Effector CD8-positive, alpha-beta T cell (primary cell): ENCODE measurements around the gene UBXN10.
"Not testable (repeated sequence)": the region's sequence is repeated elsewhere in the genome, so short reads cannot be mapped to it uniquely, and the experiment has no call there.

Experiments used
- DNase-seq: peaks from one replicate; lab custom pipeline; 2025; lab: John Stamatoyannopoulos, UW

The UBXN10 gene

DNA sequence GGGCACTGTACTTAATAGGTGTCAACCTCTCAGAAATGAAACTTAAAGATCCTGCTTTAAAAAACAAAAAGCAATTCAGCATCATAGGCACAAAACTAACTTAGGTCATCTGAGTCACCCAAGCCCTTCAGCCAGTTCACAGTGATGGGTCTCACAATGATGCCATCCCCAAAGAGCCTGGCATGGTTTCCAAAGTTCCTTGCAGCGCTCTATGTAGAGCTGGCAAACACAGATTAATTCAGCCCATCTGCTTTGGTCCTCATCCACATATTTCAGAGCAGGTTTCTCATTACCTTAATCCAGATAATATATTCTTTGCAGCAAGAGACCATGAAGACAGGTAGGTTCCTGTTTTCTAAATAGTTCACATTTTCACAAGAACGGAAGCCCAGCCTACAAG, 15.1 kb downstream of the UBXN10 start:
- no peak for DNase-seq

- no peak for DNase-seq
Observed at GRCh38 chr1:20202166-20202565, 16.3 kb downstream of the UBXN10 start.

DNA sequence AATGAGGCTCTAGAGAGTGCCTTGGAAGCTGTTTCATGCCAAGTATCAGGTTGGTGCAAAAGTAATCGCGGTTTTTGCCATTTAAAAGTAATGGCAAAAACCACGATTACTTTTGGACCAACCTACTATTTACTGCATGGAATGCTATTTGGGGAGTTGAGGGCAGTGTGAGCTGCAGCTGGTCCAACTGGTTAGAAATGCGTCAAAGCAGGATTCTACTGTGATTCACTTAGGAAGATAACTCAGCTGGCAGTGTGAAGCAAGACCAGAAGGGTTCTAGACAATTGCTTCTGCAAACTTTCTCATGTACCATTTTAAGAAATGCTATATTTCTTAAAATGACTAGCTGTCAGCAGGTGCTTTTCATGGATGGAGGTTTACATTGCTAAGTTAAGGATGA, 21.6 kb downstream of the UBXN10 start:
- DNase-seq = no peak

DNA sequence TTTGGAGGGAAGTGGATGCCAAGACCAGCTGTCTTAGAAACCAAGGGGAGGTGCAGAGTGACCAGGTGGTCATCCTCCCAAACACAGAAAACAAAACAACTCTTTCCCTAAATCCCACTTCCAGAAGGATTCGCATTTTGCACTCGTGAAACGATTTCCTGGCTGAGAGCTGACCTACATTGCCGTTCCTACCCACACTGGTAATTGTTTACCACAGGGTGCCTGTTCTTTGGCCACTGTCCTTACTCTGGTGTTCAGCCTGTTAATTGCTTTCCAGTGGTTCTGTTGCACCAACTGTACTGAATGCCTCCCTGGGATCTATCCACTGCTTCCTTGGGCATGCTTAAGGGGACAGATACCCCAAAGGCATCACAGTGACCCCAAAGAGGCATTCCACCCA, 23.6 kb downstream of the UBXN10 start:
- no peak for DNase-seq

DNA sequence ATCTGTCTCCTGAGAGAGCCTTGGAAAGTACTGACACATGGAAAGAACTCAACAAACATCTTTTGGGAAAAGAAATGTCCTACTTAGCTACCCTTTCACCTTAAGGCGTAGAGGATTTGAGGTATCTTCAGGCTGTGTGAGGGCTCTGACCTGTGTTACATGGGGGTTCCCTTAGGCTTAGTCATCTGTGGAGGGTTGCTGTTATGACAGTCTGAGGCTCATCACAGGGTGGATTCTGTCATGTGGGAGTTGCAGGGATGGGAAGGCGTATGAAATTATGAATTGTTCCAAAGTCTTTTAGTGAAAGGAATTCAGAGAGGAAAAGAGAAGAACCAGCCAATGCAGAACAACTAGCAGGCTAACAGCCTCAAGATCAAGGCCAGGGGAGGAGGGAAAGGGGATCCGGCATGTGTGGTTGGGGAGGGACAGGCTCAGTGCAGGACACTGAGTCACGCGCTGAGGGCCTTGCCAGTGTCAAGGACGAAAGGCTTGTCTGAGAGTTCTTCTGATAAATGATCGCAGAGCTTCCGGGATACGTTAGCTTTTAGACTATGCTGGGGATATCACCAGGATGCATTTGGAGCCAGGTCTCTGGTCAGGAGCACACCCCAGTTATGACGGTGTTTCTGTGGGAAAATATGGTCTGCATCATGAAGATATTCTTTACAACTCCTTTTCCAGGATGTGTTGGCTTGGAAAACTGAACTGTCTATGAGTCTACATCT, 25.0 kb downstream of the UBXN10 start:
- no peak for DNase-seq

DNA sequence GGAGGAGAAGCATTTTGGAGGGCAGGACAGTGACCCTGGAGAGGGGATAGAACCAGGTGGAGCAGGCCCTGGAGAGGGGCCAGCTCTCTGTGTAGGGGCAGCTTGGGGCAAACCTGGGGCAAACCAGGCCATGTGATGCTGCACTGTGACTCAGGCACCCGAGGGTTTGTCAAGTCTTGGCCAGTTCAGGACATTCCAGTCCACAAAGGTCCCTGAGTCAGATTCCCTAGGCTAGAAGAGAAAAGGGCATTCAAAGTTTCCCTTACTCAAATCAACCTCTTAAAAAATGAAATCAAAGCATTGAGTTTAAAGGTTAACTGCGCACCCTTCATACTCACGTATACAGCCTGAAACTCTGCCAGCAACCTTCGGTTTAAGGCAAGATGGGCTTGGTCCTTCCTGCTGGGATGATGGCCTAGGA, 25.6 kb downstream of the UBXN10 start:
- DNase-seq = no peak

DNA sequence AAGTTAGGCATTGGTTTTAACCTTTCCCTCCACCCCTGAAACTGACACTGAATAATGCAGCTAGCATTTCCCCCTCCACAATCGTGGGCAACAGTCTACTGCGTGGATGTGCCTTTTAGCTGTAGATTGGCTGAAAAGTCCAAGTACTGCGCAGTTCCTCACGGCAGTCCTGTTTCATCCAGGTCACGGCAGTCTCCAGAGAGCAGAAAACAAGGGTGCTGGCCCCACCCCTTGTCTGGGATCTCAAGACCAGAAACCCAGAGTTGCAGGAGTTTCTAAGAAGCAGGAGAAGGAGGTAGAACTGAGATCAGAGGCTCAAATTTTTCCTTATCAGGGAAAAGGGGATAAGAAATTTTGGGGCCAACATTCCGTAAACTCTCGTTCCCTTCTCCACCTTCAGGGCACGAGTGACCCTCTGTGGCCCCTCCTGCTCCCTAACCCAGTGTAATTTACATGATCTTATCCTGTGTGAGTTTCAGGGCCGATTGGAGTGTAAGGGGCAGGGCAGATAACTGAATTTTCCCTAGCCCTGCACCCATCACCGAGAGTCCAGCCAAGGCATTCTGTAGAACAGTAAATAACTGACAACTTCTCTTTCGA, 26.3 kb downstream of the UBXN10 start:
- no peak for DNase-seq

GRCh38 chr1:20212685-20213331, 26.9 kb downstream of the UBXN10 start:
- peak; percentile 21 for DNase-seq

DNA sequence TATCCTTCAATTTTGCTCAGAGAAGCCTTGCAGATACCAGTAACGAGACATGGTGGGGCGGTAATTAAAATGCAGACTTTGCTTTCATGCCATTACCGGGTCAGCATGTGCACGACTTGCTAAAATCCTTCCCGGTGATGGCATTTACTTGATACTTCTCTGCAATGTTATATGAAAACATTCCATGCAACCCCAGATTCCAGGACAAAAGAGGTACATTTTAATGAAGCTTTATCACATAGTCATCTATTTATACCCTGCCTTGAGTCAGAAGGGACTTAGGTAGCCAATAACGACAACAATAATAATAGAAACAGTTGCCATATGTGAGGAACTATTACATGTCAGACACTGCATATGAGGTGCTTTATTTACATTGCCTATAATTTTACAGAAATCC, 29.8 kb downstream of the UBXN10 start:
- no peak for DNase-seq

DNA sequence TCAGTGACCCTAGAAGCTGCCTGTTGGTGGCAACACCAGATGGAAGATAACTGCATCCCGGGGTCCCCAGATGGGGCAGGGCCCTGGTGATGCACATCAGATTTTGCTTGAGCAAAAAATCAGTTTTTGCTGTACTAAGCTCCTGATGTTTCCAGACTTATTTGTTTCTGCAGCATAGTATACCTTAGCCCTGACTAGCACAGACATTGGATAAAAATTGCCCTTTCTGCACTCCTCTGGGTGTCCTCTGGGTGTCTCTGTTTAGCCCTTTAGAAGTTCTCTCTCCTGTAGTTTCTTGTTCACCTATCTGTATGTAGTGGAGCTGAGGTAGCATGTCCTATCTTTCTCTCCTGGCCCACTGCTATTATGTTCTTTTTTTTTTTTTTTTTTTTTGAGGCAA, 30.7 kb downstream of the UBXN10 start:
- DNase-seq = no peak

- DNase-seq = not testable (repeated sequence)
Observed at GRCh38 chr1:20219053-20219452, 33.2 kb downstream of the UBXN10 start.

GRCh38 chr1:20220036-20220435, 34.1 kb downstream of the UBXN10 start:
- no peak for DNase-seq

- no peak for DNase-seq
Observed at GRCh38 chr1:20223106-20223505, 37.2 kb downstream of the UBXN10 start.

DNA sequence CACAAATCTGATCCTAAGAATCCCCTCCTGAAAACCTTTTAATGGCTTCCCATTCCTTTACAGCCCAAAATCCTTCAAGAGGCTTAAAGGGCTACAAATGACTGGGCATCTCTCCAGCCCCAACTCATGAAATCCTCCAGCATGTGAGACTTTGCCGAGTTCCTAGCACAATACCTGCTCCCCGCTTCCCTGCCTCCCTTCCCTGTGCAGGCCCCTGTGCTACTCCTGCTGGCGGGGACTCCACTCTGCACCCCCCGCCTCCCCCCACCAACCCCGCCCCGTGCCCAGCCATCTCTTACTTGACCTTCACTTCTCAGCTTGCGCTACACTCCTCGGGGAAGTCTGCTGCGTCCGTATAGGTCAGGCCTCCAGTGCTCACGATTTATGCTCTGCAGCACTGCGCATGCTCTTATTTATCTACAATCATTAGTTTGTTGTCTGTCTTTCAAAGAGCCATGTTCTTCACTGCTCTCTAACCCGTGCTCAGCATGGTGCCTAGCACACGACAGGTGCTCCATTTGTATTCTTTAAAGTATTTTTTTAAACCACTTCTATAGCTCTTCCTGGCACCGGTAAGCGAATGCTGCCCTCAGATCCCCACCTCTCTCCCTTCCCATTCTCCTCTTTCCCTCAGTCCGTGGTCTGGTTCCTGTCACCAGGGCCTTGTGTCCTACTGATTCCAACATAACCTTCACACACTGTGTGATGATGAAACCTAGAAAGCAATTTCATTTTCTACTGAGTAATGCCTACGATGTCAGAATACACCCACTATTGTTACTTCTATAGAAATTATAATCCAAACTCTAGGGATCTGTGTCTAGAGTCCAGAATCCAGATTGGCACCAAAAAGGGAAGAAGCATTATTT, 37.9 kb downstream of the UBXN10 start:
- no peak for DNase-seq

- DNase-seq = no peak
Observed at GRCh38 chr1:20224546-20224945, 38.6 kb downstream of the UBXN10 start.

DNA sequence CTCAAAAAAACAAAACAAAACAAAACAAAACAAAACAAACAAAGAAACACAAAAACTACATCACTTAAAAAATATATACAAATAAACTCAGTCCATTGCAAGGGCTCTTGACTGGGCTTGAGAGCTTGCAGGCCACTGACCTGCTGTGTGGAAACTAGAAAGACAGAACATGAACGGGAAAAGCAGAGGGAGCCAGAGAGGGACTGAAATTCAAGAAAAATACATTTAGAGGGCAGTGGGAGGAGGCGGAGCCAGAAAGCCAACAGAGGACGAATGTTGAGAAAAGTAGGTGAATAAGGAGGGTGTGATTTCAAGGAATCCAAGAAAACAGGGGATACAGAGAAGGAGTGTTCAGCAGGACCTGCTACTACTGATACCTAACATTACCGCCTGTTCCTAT, 41.8 kb downstream of the UBXN10 start:
- DNase-seq = no peak

- no peak for DNase-seq
Observed at GRCh38 chr1:20228314-20228825, 42.5 kb downstream of the UBXN10 start.

DNA sequence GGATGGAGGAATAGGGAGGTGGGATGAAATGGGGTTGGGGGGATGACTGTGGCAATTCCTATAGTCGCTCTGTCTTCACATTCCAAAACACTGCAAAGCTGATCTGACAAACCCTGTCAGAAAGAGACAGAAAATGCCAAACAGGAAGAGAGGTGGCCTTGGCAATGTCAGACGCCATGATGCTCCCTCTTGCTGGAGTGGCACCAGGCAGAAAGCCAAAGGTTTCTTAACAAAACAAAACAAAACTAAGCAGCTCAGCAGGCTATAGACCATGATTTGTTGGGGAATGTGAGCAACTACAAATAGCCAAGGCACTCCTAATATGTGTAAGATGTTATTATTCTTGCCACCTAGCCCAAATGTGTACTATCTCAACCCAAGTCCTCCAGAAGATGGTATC, 43.3 kb downstream of the UBXN10 start:
- no peak for DNase-seq

- DNase-seq = not testable (repeated sequence)
Observed at GRCh38 chr1:20232564-20232963, 46.7 kb downstream of the UBXN10 start.

DNA sequence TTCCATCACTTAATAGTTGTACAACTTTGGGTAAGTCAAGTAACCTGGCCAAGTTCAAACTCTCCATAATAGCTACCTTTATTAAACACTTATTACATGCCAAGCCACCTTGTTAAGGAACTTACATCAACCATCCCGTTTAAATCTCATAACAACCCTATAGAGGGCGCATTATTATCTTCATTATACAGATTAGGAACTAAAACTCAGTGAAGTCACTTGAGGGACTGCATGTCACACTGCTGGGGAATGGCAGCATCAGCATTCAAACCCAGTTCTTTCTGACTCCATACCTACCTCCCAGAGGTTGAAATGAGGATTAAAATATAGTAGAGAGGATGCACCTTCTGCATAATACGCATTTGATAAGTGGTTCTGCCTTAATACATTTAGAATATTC, 47.5 kb downstream of the UBXN10 start:
- no peak for DNase-seq

DNA sequence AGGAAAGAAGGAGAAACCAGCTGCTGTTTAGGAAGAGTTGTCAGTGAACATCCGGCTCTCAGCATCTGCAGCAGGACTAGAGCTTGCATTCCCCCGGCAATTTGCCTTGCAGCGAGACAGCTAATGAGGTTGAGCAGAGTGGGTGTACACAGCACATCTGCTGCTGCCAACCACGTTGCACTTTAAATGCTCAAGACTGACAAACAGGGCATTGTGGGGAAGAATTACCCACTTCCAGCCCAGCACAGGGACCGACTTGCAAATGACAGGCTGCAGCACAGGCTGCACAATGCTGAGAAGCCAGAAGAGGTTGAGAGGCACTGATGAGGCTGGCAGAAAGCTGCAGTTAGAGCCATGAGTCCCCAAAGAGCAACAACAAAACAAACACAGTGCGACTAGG, 48.0 kb downstream of the UBXN10 start:
- no peak for DNase-seq
